Aorta (tissue), 5 donors: ENCODE measurements around the gene FAM227B. TPM values are rescaled to one million over a fixed set of nuclear protein-coding genes. Genes with fewer than 3 reads are reported as not detected.
"Not testable (repeated sequence)": the region's sequence is repeated elsewhere in the genome, so short reads cannot be mapped to it uniquely, and the experiment has no call there.

Source experiments
- ATAC-seq: fragments of 200-7000 bp; cut with Tn5 transposase; one replicate; pipeline ENCODE4 v1.9.1; 2022; ENCODE audit warnings: moderate library complexity; ENCODE audit not compliant: low FRiP score
- DNase-seq, 2 donors: peaks; one replicate each; pipeline ENCODE4 v3.0.0-alpha.2; 2020
- H3K27ac ChIP-seq, 2 donors: one replicate each; pipeline ENCODE4 v1.5.1; 2013; ENCODE audit warnings: low read length in 2 of 2, mild to moderate bottlenecking in 2 of 2, moderate library complexity in 2 of 2, control low read depth in 1 of 2, inconsistent platforms in 1 of 2, low read depth in 1 of 2
- H3K27me3 ChIP-seq, 2 donors: one replicate each; pipeline ENCODE4 v1.6.1; 2013; ENCODE audit warnings: control low read depth in 1 of 2, low read length in 1 of 2, mild to moderate bottlenecking in 1 of 2, moderate library complexity in 1 of 2; ENCODE audit not compliant: insufficient read depth in 2 of 2, control insufficient read depth in 1 of 2
- H3K36me3 ChIP-seq, 2 donors: one replicate each; pipeline ENCODE4 v1.6.1; 2013; ENCODE audit warnings: control low read depth in 1 of 2, low read length in 1 of 2, mild to moderate bottlenecking in 1 of 2; ENCODE audit not compliant: insufficient read depth in 2 of 2, control insufficient read depth in 1 of 2
- H3K4me1 ChIP-seq, 2 donors: one replicate each; pipeline ENCODE4 v1.6.1; 2013; ENCODE audit warnings: low read length in 2 of 2, control low read depth in 1 of 2, mild to moderate bottlenecking in 1 of 2, moderate library complexity in 1 of 2; ENCODE audit not compliant: insufficient read depth in 2 of 2, control insufficient read depth in 1 of 2
- H3K4me3 ChIP-seq, 2 donors: one replicate each; pipeline ENCODE4 v1.5.1; 2013; ENCODE audit warnings: low read length in 2 of 2, control low read depth in 1 of 2, mild to moderate bottlenecking in 1 of 2
- H3K9me3 ChIP-seq: one replicate; pipeline ENCODE4 v1.6.1; 2013; ENCODE audit warnings: mild to moderate bottlenecking, low read length; ENCODE audit not compliant: control insufficient read depth
- WGBS, 2 donors: extraction: QIAGEN DNeasy Blood & Tissue Kit; methylation state at CpG; one replicate each; pipeline ENCODE4 v1.1.7; 2013; 5-methylcytosine and 5-hydroxymethylcytosine counted together
- intact Hi-C, 2 donors: fragments of 100-400 bp; cut with DNase I; formaldehyde crosslinking; loops; one replicate each; pipeline versions ENCODE4 v1.14.2 to v1.15.0; 2022
- long read RNA-seq, 2 donors: library from polyadenylated mRNA; unstranded; transcript quantifications; one replicate each; pipeline ENCODE4 v2.0.0, GENCODE V29; 2020 to 2021
- polyA plus RNA-seq, 2 donors: library from polyadenylated mRNA; stranded (reverse); fragments of 200-250 nt; gene quantifications; one replicate each; pipeline ENCODE4 v1.2.3, GENCODE V29; 2013
- total RNA-seq, 2 donors: library from RNA; stranded (reverse); fragmentation: NEBNext Ultra II Directional; extraction: Animal tissue kit (Norgen Biotek cat#: 25700); gene quantifications; one replicate each; pipeline ENCODE4 v1.2.1, GENCODE V29; 2021
- donor health status: healthy with polysubstance abuse.
- donor health status: Bipolar disorder and iron deficiency.
- donor health status: DM: no; HTN: no; CAD: no.
- donor health status: DM: no; HTN: no; CAD: no.
- donor health status: DM: yes; HTN: yes; CAD: no.

FAM227B gene, protein sequence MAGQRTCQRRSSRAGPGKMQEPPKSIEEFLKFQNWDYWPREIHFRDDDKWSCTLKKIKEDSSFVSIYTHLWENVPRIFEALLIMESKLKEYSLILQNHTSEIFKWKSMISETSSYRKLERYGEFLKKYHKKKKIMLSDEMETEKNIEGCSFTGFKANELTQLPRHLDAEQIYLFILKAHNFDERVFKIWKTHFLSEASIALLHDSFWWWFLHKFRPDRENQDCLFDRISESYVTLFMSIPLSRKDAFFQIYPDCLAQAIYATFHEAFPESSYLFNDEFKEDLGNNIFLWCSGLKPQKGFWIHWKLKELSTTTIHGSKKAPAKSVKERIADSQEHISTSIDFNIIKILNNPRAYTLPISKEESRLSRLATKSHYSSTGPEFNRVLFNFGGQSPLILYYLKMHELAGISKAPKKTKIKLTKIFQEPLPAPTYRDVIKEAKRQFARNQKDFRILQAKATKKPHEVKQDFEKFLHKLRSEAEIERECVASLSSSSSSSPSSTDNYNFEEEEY
- total RNA-seq = 1 to 10 TPM; 4.2 to 4.8 TPM
- polyA plus RNA-seq = 1 to 10 TPM; 5.2 to 6.4 TPM
- long read RNA-seq, donor 1, partial matches to known transcripts = 0 of 37 reads
- long read RNA-seq, donor 1, other reads (novel, unspliced or antisense) = 37 of 37 reads
- long read RNA-seq, donor 2, partial matches to known transcripts = 0 of 43 reads
- long read RNA-seq, donor 2, other reads (novel, unspliced or antisense) = 43 of 43 reads

DNA sequence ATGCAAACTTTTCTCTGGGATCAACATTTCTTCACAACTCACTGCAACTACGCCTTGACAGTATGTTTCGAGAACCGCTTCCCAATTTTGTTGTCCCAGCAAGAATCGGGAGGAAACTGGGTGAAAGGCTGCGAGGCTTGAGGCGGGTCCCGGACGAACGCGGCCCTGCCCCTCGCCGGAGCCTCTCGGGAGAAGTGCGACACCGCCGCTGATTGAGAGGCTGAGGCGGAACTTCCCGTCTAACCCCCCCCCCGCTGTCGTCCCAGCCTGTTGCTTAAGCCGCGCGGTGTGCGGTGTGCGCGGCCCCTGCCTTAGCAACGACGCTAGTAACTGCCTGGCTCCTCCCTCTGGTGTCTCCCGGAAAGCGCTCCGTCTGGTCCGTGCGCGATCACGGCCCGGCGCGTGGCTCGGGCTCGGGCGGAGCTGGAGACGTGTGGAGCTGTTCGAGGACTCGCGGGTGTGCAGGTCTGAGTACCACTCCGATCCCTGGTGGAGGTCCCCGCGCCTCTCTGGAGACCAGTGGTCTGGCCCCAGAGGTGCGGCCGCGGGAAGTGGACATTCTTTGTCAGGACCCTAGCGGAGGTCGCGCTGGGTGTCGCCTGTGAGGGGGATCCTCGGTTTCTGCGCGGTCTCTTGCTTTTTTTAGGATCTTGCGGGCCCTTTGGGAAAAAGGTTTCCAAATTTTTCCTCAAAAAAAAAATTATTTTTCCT lies at the start of gene FAM227B, which contains the start of gene DTWD1:
Gene FAM227B, minus strand, starts transcription at position 161 of the 711 bp plus-strand sequence. CDS start 5,647 bp downstream, outside the sequence.
Gene DTWD1, plus strand, starts transcription at position 391 of the 711 bp plus-strand sequence. CDS start 4,120 bp downstream, outside the sequence.
- DNase-seq (peak; percentile 98 to 99), ATAC-seq (peak; percentile 100)
- peak within 1 kb of the TSS; percentile 79 to 86 for H3K27ac ChIP-seq
- H3K9me3 ChIP-seq = peaks cover 2% of the 10 kb centered on the region
- peaks cover 0 to 4% of the 10 kb centered on the region in 2 donors for H3K4me1 ChIP-seq
- H3K27me3 ChIP-seq = no peaks in the 10 kb centered on the region
- H3K36me3 ChIP-seq = peaks cover 0 to 2% of the 10 kb centered on the region in 2 donors
- 0 to 1% methylated on average over 57 to 59 of the region's 59 CpGs for WGBS, 2 donors
- intact Hi-C loops = loop anchor here (2.0 to 10.0 kb wide), 4 partner anchors 282 to 466 kb away; partner anchors contain the start of gene COPS2 (in 1 of the 2)
- peak within 1 kb of the TSS; percentile 86 to 92 for H3K4me3 ChIP-seq

DNA sequence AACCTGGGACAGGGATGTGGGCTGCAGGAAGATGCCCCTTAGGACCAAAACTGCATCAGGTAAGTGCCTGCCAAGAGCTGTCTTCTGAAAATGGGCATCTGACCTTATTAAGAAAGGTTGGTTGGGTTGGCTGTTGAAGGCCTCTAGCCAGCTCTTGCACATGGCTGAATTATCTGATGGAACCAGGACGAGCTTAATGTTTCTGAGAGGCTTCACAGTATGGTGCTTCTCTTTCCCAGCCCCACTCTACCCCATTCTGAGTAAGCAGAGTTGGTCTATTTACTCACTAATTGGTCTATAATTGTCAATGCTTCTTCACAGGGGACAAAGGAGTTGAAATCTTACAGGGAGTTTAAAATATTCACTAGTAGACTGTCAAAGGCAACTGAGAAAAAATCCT lies 48.7 kb upstream of the FAM227B start:
- Histone ChIP-seq H3K9me3 (no peaks in the 10 kb centered on the region), H3K4me3 (no peak overlapping the region), H3K36me3 (no peaks in the 10 kb centered on the region), H3K27ac (no peak overlapping the region), H3K27me3 (no peaks in the 10 kb centered on the region), H3K4me1 (no peaks in the 10 kb centered on the region)
- intact Hi-C loops = no loop called here
- DNase-seq (no peak), ATAC-seq (no peak)
- 89 to 93% methylated on average over 1 of the region's 1 CpG for WGBS, 2 donors

DNA sequence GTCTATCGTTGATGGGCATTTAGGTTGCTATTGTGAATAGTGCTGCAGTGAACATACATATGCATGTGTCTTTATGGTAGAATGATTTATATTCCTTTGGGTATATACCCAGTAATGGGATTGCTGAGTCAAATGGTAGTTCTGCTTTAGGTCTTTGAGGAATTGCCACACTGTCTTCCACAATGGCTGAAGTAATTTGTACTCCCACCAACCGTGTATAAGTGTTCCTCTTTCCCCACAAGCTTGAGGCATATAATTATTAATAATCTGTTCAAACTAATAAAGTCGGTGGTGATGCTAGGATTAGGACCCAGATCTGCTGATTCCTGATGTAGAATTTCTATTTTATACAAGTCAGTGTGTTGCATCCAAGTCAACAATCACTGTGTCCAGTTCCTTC lies 45.9 kb upstream of the FAM227B start:
- H3K4me3 ChIP-seq, intact Hi-C loops, H3K9me3 ChIP-seq, H3K27me3 ChIP-seq, ATAC-seq, H3K4me1 ChIP-seq, H3K36me3 ChIP-seq, H3K27ac ChIP-seq, DNase-seq: not testable (repeated sequence)
- 93 to 96% methylated on average over 3 of the region's 3 CpGs for WGBS, 2 donors

DNA sequence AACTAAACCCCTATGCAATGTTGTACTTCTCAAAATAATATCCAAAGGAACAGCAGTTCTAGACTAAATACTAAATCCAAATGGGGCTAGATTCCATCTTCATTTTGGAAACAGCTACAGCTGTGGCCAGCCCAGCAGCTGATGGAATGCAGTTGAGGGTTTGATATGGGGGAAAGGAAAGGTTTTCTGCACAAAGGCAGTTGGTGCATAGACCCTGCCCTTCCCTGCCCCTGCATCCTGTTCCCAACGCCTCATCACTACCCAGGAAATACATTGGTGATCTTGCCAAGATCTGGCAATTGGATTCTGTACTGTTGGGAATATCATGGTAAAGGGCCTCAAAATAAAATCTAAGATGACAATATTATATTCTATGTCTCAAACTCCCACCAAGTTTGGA lies 44.1 kb upstream of the FAM227B start:
- no peak for ATAC-seq
- Histone ChIP-seq H3K4me1 (no peaks in the 10 kb centered on the region), H3K27me3 (no peaks in the 10 kb centered on the region), H3K9me3 (no peaks in the 10 kb centered on the region), H3K36me3 (no peaks in the 10 kb centered on the region), H3K27ac (no peak overlapping the region), H3K4me3 (no peak overlapping the region)
- DNase-seq = no peak
- intact Hi-C loops = no loop called here
- WGBS, 2 donors = 46 to 77% methylated on average over 1 of the region's 1 CpG

DNA sequence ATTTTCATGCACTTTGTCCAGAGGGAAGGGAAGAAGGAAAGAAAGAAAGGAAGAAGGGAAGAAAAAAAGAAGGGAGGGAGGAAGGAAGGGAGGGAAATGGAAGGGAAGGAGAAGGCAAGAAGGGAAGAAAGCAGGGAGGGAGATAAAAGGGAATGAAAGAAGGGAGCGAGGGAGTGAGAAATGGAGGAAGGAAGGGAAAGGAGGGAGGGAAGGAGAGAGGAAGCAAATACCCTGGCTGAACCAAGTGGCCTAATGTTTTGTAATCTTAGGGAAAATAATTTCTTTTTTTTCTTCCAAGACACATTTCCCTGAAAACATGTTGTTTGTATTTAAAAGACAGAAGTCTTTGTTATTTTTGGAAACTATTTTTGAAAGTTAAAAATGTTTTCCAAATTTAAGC lies 36.1 kb upstream of the FAM227B start:
- no peak for DNase-seq
- Histone ChIP-seq H3K4me1 (no peaks in the 10 kb centered on the region), H3K36me3 (no peaks in the 10 kb centered on the region), H3K27ac (no peak overlapping the region), H3K9me3 (peaks cover 3% of the 10 kb centered on the region), H3K27me3 (no peaks in the 10 kb centered on the region), H3K4me3 (no peak overlapping the region)
- intact Hi-C loops = no loop called here
- no peak for ATAC-seq
- 81 to 82% methylated on average over 1 of the region's 1 CpG for WGBS, 2 donors

DNA sequence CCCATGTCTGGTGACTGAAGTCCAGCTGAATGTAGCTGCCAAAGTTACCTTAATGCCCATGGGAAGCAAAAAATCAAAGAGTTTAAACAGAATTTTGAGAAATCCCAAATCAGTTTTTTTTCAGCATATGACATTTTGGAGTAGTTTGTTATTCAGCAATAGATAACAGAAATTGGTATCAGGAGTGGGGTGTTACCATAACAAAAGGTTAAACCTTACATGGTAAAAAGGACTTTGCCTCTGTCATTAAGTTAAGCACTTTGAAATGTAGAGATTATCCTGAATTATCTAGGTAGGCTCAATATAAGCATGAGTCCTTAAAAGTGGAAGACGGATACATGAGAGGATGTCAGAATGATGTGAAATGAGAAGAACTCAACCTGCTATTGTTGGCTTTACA lies 32.3 kb upstream of the FAM227B start:
- WGBS, 2 donors = 98 to 99% methylated on average over 1 of the region's 1 CpG
- intact Hi-C loops = no loop called here
- ATAC-seq = no peak

DNA sequence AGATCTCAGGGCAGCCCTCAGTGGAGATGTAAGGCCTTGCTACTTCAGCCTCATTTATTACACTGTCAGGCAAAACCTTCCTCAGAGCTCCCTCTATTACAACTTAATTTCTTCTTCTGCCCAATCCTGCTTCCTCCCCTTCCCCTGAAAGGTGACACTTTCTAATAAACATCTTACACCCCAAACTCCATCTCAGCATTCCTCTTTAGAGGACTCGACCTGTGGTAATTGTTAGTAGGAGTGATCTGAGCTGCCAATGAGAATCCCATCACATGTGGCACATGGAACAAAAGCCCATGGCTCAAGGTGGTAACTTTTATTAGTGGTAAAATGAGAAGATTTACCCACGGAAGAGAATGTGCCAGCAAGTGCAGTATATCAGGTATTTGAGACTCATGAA lies 30.1 kb upstream of the FAM227B start:
- WGBS, 2 donors = 65 to 66% methylated on average over 2 of the region's 2 CpGs
- no peaks in the 10 kb centered on the region for H3K27me3 ChIP-seq
- peaks cover 3 to 8% of the 10 kb centered on the region in 2 donors for H3K4me1 ChIP-seq
- peaks cover 5% of the 10 kb centered on the region for H3K9me3 ChIP-seq
- intact Hi-C loops = no loop called here
- H3K4me3 ChIP-seq = no peak overlapping the region
- H3K27ac ChIP-seq = no peak overlapping the region
- H3K36me3 ChIP-seq = no peaks in the 10 kb centered on the region
- ATAC-seq (no peak), DNase-seq (no peak)

More for the DNA sequence above, 32.3 kb upstream of the FAM227B start:
- H3K4me1 ChIP-seq = no peaks in the 10 kb centered on the region
- H3K27me3 ChIP-seq = no peaks in the 10 kb centered on the region
- H3K36me3 ChIP-seq = no peaks in the 10 kb centered on the region
- DNase-seq = no peak
- no peak overlapping the region for H3K27ac ChIP-seq
- H3K4me3 ChIP-seq = no peak overlapping the region
- peaks cover 5% of the 10 kb centered on the region for H3K9me3 ChIP-seq

DNA sequence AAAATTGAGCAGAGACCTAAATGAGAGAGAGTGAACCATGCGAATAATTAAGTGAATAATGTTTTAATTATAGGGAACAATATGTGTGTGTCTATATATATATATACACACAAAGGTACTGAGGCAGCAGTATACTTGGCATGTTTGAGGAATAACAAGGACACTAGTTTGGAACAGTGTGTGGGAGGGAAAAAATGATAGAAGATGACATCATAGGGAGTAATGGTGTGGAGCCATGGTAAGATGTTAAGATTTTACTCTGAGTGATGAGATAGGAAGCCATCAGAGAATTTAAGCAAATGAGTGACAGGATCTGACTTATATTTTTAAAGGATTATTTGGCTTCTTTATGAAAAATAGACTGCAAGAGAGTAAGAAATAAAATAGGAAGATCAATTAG lies 29.4 kb upstream of the FAM227B start:
- no peak for DNase-seq
- WGBS, 2 donors = 96 to 97% methylated on average over 1 of the region's 1 CpG

More for the DNA sequence above, 29.4 kb upstream of the FAM227B start:
- no peak overlapping the region for H3K27ac ChIP-seq
- H3K4me3 ChIP-seq = no peak overlapping the region
- H3K9me3 ChIP-seq = peaks cover 5% of the 10 kb centered on the region
- H3K36me3 ChIP-seq = no peaks in the 10 kb centered on the region
- no peaks in the 10 kb centered on the region for H3K27me3 ChIP-seq
- no peak for ATAC-seq
- intact Hi-C loops = loop anchor here in 1 of 2 donors (10.0 kb wide), 1 partner anchor 75 kb away; no protein-coding TSS in a partner anchor
- H3K4me1 ChIP-seq = peaks cover 3 to 8% of the 10 kb centered on the region in 2 donors
